GM23248 (cell line): Measurements from ENCODE around the gene HEATR9.

Source experiments
- EZH2 ChIP-seq: fragments of 200-600 bp; sonication (generic); IDR thresholded peaks from 2 replicates; pipeline ENCODE4 v1.6.1; 2018; ENCODE audit warnings: antibody characterized with exemption, mild to moderate bottlenecking; ENCODE audit not compliant: insufficient read depth, poor library complexity, severe bottlenecking
- EZH2phosphoT487 ChIP-seq: fragments of 200-600 bp; sonication (generic); IDR thresholded peaks from 2 replicates; pipeline ENCODE4 v1.6.1; 2018; ENCODE audit warnings: antibody characterized with exemption, moderate library complexity, mild to moderate bottlenecking, low read depth; ENCODE audit not compliant: insufficient read depth

DNA sequence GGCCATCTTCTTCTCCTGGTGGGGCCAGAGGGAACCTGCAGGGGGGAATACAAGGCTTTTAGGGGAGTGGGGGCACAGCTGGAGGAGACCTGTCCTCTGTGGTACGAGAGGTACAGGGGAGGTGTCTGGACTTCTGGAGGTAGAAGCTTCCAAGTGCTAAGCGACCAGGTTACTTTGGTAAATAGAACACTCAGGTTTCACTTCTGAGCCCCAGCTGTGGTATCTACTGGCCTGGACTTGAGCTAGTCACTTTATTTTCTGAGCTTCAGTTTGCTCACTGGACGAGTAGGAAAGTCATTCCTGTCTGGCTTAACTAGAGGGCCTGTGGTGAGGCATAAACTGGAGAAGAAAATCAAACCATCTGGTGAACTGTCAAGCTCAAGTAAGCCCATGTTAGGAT lies at the start of gene HEATR9:
- TF ChIP-seq EZH2: no peak
- no peak for TF ChIP-seq EZH2phosphoT487
